ENCODE results near the gene UCMA. TPM values are rescaled to one million over a fixed set of nuclear protein-coding genes. Genes with fewer than 3 reads are reported as not detected.
"Not testable (repeated sequence)": the region's sequence is repeated elsewhere in the genome, so short reads cannot be mapped to it uniquely, and the experiment has no call there.

Gene UCMA
- total RNA-seq (2011; cell fraction: chromatin; rRNA removed; ENCODE audit: low replicate concordance): not detected in 2 replicates
- not detected in 2 replicates for total RNA-seq (2011; cell fraction: nucleolus; rRNA removed)
- total RNA-seq (2011; cell fraction: nucleoplasm; rRNA removed): not detected in 2 replicates
- total RNA-seq (2014; rRNA removed) (not detected in 2 replicates), total RNA-seq (2014; rRNA removed; fragmentation: Illumina TruSeq; extraction: Trizol) (not detected in 2 replicates), total RNA-seq (2015; rRNA removed; fragmentation: Illumina TruSeq; extraction: Trizol) (not detected in 2 replicates), total RNA-seq (2021) (not detected in 2 replicates), polyA plus RNA-seq (2011; rRNA removed) (not detected in 2 replicates), polyA plus RNA-seq (2014; fragmentation: Illumina TruSeq; extraction: Trizol) (not detected in 2 replicates), polyA plus RNA-seq (2014; fragmentation: Nextera tagmentation; extraction: Ambion mirVana) (not detected), polyA plus RNA-seq (2014; rRNA removed) (not detected in 2 replicates), polyA minus RNA-seq (2011; rRNA and poly(A)+ RNA removed) (not detected in 2 replicates), Bru-seq, nascent RNA (not detected), BruChase-seq, experiment 1, labeled RNA remaining after a 2-hour chase (not detected), BruChase-seq, experiment 2, labeled RNA remaining after a 6-hour chase (not detected)
- polyA plus RNA-seq (2011; cell fraction: cytosol; rRNA removed): not detected in 2 replicates
- polyA plus RNA-seq (2011; cell fraction: nucleus; rRNA removed): not detected in 2 replicates
- polyA plus RNA-seq (2012): not detected in 2 replicates
- polyA minus RNA-seq (2011; cell fraction: cytosol; rRNA and poly(A)+ RNA removed): not detected in 2 replicates
- polyA minus RNA-seq (2011; cell fraction: nucleus; rRNA and poly(A)+ RNA removed): not detected in 2 replicates
- long read RNA-seq, experiment 1: 0 reads
- long read RNA-seq, experiment 2: 0 reads
- long read RNA-seq, experiment 3: 0 reads

- Histone ChIP-seq H2AFZ (ENCODE audit: low read depth, low read length) (no peak within 1 kb of the TSS), H3K9me3 (replicated peaks; ENCODE audit: control insufficient read depth, insufficient read depth, low read depth, low read length) (no peaks in the 10 kb centered on the region), H3K4me1 (replicated peaks in 1 of 2; ENCODE audit: control insufficient read depth in 2 of 2, insufficient read depth in 2 of 2, low read length in 2 of 2) (peaks cover 0 to 4% of the 10 kb centered on the region in 2 experiments; a peak in 2 of 5 replicates), H3K27me3 (ENCODE audit: control insufficient read depth in 2 of 2, insufficient read depth in 2 of 2, low read length in 2 of 2) (peaks cover 38 to 69% of the 10 kb centered on the region in 2 experiments), H4K20me1 (replicated peaks; ENCODE audit: control insufficient read depth, insufficient read depth, low read length) (no peaks in the 10 kb centered on the region; the same call in 1 of the 2 replicates), H3K36me3 (ENCODE audit: control insufficient read depth, insufficient read depth, low read length) (no peaks in the 10 kb centered on the region), H3K27ac (ENCODE audit: extremely low read depth, low read depth, low read length) (no peak within 1 kb of the TSS), H3K4me3 (no peak within 1 kb of the TSS), H3K79me2 (ENCODE audit: control insufficient read depth, insufficient read depth, low read length) (no peaks in the 10 kb centered on the region), H3K9ac (ENCODE audit: insufficient read depth in 1 of 2, low read depth in 2 of 2, low read length in 2 of 2) (peak within 1 kb of the TSS in 1 of 2 experiments; percentile 17; a peak in 1 of 4 replicates), H3K9me1 (ENCODE audit: control insufficient read depth, insufficient read depth, low read length) (no peaks in the 10 kb centered on the region), H3K4me2 (ENCODE audit: insufficient read depth, low read length) (no peak within 1 kb of the TSS)
- intact Hi-C loops (cut with micrococcal nuclease) (no loop called here), in situ Hi-C loops (cut with MboI) (no loop called here)
- no peak for FAIRE-seq
- WGBS (ENCODE audit: insufficient coverage, low coverage, missing lambda C conversion rate): 1% methylated on average over 9 of the region's 10 CpGs
- ChIA-PET POLR2A (no interaction called here), CTCF (ENCODE audit: low intra/inter-chr PET ratio) (no interaction called here)
- no peak for ATAC-seq
- DNase-seq (ENCODE audit: extremely low read depth in 1 of 4, low spot score in 3 of 4): no peak
- BruUV-seq (replicated peaks): no TSS peak
- TF ChIP-seq CBX5 (IDR thresholded peaks at IDR 0.05; ENCODE audit: borderline replicate concordance, low read depth) (no peak), HMGN3 (IDR thresholded peaks at IDR 0.05; ENCODE audit: borderline replicate concordance, extremely low read depth, insufficient read length, low read depth, low read length) (no peak), ZBTB12 (CRISPR knock-in tag; IDR thresholded peaks at IDR 0.05) (no peak), CTCF (IDR thresholded peaks at IDR 0.05 in 2 of 3, conservative IDR thresholded peaks at IDR 0.05 in 1 of 3; ENCODE audit: insufficient read depth in 2 of 3, low read depth in 1 of 3, low read length in 3 of 3) (no peak), SMARCA4 (IDR thresholded peaks at IDR 0.05) (no peak), U2AF1 (optimal IDR thresholded peaks at IDR 0.05; ENCODE audit: low read depth, low read length) (no peak)
Observed at GRCh38 chr10:13234172-13234571, at the start of gene UCMA. Gene UCMA, minus strand, starts transcription at chr10:13234374. Its CDS starts 116 bp downstream, at chr10:13234258.

GRCh38 chr10:13282348-13282747, 48.2 kb upstream of the UCMA start:
- 34% methylated on average over 6 of the region's 6 CpGs for WGBS (ENCODE audit: insufficient coverage, low coverage, missing lambda C conversion rate)
- H3K4me2 ChIP-seq (ENCODE audit: insufficient read depth, low read length); intact Hi-C loops (cut with micrococcal nuclease); ATAC-seq; H2AFZ ChIP-seq (ENCODE audit: low read depth, low read length); H3K36me3 ChIP-seq (ENCODE audit: control insufficient read depth, insufficient read depth, low read length); H3K4me1 ChIP-seq (replicated peaks in 1 of 2; ENCODE audit: control insufficient read depth in 2 of 2, insufficient read depth in 2 of 2, low read length in 2 of 2); CTCF ChIA-PET (ENCODE audit: low intra/inter-chr PET ratio); in situ Hi-C loops (cut with MboI); H3K4me3 ChIP-seq; H3K79me2 ChIP-seq (ENCODE audit: control insufficient read depth, insufficient read depth, low read length); DNase-seq (ENCODE audit: extremely low read depth in 1 of 4, low spot score in 3 of 4); H3K9ac ChIP-seq (ENCODE audit: insufficient read depth in 1 of 2, low read depth in 2 of 2, low read length in 2 of 2); H3K27ac ChIP-seq (ENCODE audit: extremely low read depth, low read depth, low read length); FAIRE-seq; H4K20me1 ChIP-seq (replicated peaks; ENCODE audit: control insufficient read depth, insufficient read depth, low read length); H3K9me3 ChIP-seq (replicated peaks; ENCODE audit: control insufficient read depth, insufficient read depth, low read depth, low read length); H3K9me1 ChIP-seq (ENCODE audit: control insufficient read depth, insufficient read depth, low read length); H3K27me3 ChIP-seq (ENCODE audit: control insufficient read depth in 2 of 2, insufficient read depth in 2 of 2, low read length in 2 of 2); BruUV-seq (replicated peaks): not testable (repeated sequence)
- POLR2A ChIA-PET: interaction anchor here (1.2 kb wide), 1 partner anchor 16 kb away, joined by 3 read pairs; no protein-coding TSS in a partner anchor

Data from K562 (cell line).